AG09309 (cell line): Measurements from ENCODE around the gene FER.

Experiments
- DNase-seq: peaks from one replicate; pipeline ENCODE4 v3.0.0-alpha.2; 2010; ENCODE audit warnings: low read depth
- H3K4me3 ChIP-seq: 2 replicates; pipeline ENCODE4 v1.5.1; 2011; ENCODE audit warnings: mild to moderate bottlenecking, low read depth, low read length, moderate library complexity; ENCODE audit not compliant: control insufficient read depth
- TF ChIP-seq, protein P1 (sequence below): IDR thresholded peaks from 2 replicates; pipeline ENCODE4 v1.5.1; 2011; ENCODE audit warnings: mild to moderate bottlenecking, low read depth, low read length, inconsistent platforms; ENCODE audit not compliant: insufficient read depth, control insufficient read depth; ENCODE audit errors: missing control alignments

The FER gene

GRCh38 chr5:109078448-109078847, 330.8 kb downstream of the FER start:
- TF ChIP-seq, protein P1, sequence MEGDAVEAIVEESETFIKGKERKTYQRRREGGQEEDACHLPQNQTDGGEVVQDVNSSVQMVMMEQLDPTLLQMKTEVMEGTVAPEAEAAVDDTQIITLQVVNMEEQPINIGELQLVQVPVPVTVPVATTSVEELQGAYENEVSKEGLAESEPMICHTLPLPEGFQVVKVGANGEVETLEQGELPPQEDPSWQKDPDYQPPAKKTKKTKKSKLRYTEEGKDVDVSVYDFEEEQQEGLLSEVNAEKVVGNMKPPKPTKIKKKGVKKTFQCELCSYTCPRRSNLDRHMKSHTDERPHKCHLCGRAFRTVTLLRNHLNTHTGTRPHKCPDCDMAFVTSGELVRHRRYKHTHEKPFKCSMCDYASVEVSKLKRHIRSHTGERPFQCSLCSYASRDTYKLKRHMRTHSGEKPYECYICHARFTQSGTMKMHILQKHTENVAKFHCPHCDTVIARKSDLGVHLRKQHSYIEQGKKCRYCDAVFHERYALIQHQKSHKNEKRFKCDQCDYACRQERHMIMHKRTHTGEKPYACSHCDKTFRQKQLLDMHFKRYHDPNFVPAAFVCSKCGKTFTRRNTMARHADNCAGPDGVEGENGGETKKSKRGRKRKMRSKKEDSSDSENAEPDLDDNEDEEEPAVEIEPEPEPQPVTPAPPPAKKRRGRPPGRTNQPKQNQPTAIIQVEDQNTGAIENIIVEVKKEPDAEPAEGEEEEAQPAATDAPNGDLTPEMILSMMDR = no peak
- no peak overlapping the region for H3K4me3 ChIP-seq
- DNase-seq = no peak

DNA sequence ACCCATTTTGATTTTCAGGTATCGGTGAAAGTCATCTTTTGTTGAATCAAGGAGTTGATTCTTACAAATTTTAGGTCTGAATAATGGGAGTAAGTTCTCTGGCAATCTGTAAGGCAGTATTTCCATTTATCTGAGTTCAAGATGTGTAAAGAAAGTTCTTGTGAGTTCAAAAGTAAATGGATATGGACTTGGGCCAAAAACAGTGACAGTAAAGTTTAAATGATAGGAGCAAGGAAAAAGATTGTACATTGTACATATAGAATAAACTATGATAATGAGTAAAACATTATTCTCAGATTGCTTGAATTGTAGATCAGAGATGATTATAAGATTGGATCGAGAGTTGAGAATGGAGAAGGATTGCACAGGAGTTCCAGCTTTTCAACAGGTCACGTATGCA, 332.8 kb downstream of the FER start:
- DNase-seq = no peak
- TF ChIP-seq, protein P1 = no peak
- no peak overlapping the region for H3K4me3 ChIP-seq

DNA sequence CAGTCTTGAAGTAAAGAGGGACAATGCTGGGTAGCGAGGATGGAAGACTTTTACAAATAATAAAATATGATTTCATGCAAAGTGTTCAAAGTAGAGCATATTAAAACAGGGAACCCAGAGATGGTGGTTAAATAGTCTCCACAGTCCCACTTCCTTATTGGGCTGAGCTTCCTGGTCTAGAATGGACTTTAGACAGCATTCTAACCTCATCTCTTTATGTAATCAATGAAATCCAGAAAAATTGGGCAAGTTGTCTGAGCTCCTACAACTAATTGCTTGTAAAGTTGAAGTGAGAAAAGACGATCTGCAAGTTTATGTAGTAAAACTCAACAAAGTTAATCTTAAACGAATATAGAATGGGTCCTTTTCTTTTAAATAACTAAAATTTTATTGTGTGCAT, 333.2 kb downstream of the FER start:
- TF ChIP-seq, protein P1 = no peak
- H3K4me3 ChIP-seq = no peak overlapping the region
- no peak for DNase-seq

DNA sequence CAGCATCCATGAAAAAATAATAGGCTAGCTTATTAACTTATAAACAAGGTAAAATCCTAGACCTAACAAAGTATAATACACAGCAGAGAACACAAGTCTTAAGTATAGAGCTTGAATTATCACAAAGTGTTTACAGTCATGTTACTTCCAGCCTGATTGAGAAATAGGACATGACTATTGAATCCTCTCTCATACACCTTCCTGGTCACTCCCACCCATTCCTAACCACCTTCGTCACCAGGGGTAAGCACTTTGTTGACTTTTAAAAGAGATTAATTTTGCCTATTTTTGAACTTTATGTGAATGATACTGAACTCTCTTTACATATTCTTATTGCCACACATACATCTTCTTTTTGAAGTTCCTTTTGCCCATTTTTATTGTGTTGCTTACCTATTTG, 336.2 kb downstream of the FER start:
- TF ChIP-seq, protein P1 = no peak
- no peak for DNase-seq
- H3K4me3 ChIP-seq = no peak overlapping the region

DNA sequence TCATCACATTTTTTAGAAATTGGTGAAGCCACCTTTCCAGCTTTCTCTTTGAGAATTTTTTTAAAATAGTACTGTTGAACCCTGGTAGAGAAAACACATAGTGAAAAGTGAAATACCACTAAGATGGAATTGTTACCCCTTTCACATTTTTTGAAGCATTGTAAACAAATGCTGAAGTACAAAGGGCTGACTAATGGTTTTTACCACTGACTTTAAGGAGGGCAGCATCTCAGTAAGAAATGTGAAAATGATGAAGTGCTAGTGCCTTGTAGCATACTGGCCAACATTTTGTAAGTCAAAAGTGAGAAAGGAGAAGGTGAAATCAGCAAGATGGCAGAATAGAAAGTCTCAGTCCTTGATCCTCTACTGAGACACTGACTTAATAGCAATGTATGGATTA, 341.5 kb downstream of the FER start:
- TF ChIP-seq, protein P1 = no peak
- DNase-seq = no peak
- no peak overlapping the region for H3K4me3 ChIP-seq

- TF ChIP-seq, protein P1 = no peak
- DNase-seq = no peak
- no peak overlapping the region for H3K4me3 ChIP-seq
Observed at GRCh38 chr5:109099081-109099480, 351.4 kb downstream of the FER start.

DNA sequence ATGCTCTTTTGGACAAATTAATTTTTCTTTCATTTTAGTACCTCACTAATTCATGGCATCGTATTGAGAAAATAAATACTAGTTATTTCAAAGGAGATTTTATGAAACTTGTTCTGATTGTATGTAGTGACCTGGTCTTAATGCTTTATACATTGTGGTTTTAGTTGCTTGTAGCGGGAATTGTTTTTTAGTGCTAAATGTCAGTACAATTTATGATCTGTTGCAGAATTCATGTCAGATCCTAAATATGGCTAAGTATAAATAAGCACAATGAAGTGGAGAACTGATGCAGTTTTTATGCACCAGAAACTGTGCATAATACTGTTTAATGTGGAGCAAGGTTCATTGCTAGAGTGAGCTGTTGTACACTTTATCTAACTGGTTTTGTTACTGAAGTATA, 353.3 kb downstream of the FER start:
- TF ChIP-seq, protein P1 = no peak

More for the DNA sequence above, 353.3 kb downstream of the FER start:
- no peak overlapping the region for H3K4me3 ChIP-seq
- DNase-seq = no peak
